Hematopoietic multipotent progenitor cell (in vitro differentiated cells): ENCODE measurements around the gene POU4F3. TPM values are rescaled to one million over a fixed set of nuclear protein-coding genes. Genes with fewer than 3 reads are reported as not detected.

ENCODE experiments used
- DNase-seq, 3 donors: peaks; one replicate each; pipeline ENCODE4 v3.0.0-alpha.2; 2011 to 2015; ENCODE audit warnings: low read depth in 2 of 3, low spot score in 2 of 3
- total RNA-seq: library from RNA; depleted of rRNA; stranded (reverse); fragments of >200 nt; gene quantifications from one replicate; pipeline ENCODE4 v1.2.3, GENCODE V29; 2012

Gene POU4F3
- total RNA-seq, 1 donor: under 0.01 TPM

- no peak for DNase-seq
Measured at GRCh38 chr5:146337928-146338327, 711 bp upstream of the POU4F3 start.

GRCh38 chr5:146339715-146340259, 1.1 kb downstream of the POU4F3 start:
- DNase-seq: no peak

- peak in 2 of 3 donors; percentile 69 to 79 for DNase-seq
Measured at GRCh38 chr5:146340260-146341081, 1.8 kb downstream of the POU4F3 start.

GRCh38 chr5:146341854-146342253, 3.2 kb downstream of the POU4F3 start:
- no peak for DNase-seq

- DNase-seq: no peak
Measured at GRCh38 chr5:146342519-146342881, 3.9 kb downstream of the POU4F3 start.

- DNase-seq: no peak
Measured at GRCh38 chr5:146342882-146343865, 4.5 kb downstream of the POU4F3 start.

- peak in 1 of 3 donors; percentile 35 for DNase-seq
Measured at GRCh38 chr5:146344155-146345118, 5.8 kb downstream of the POU4F3 start.

GRCh38 chr5:146345240-146345577, 6.6 kb downstream of the POU4F3 start:
- DNase-seq: no peak

- no peak for DNase-seq
Measured at GRCh38 chr5:146345578-146346366, 7.1 kb downstream of the POU4F3 start.

GRCh38 chr5:146357126-146357525, 18.5 kb downstream of the POU4F3 start:
- no peak for DNase-seq

- no peak for DNase-seq
Measured at GRCh38 chr5:146359836-146360235, 21.2 kb downstream of the POU4F3 start.

GRCh38 chr5:146363161-146363874, 24.7 kb downstream of the POU4F3 start:
- DNase-seq: peak in 1 of 3 donors; percentile 35

- no peak for DNase-seq
Measured at GRCh38 chr5:146365618-146366017, 27.0 kb downstream of the POU4F3 start.

- DNase-seq: no peak
Measured at GRCh38 chr5:146366904-146367303, 28.3 kb downstream of the POU4F3 start.

- no peak for DNase-seq
Measured at GRCh38 chr5:146368137-146368536, 29.5 kb downstream of the POU4F3 start.

GRCh38 chr5:146369691-146370090, 31.1 kb downstream of the POU4F3 start:
- no peak for DNase-seq

GRCh38 chr5:146376821-146377220, 38.2 kb downstream of the POU4F3 start:
- no peak for DNase-seq

- no peak for DNase-seq
Measured at GRCh38 chr5:146378986-146379385, 40.3 kb downstream of the POU4F3 start.

- no peak for DNase-seq
Measured at GRCh38 chr5:146380714-146381113, 42.1 kb downstream of the POU4F3 start.
